Activated CD4-positive, alpha-beta T cell treated with anti-CD3 and anti-CD28 coated beads for 48 hours (primary cell): ENCODE results near the gene KRTAP5-11.
"Not testable (repeated sequence)": the region's sequence is repeated elsewhere in the genome, so short reads cannot be mapped to it uniquely, and the experiment has no call there.

Experiments
- DNase-seq: peaks from one replicate; pipeline ENCODE4 v3.0.0-alpha.2; 2020

The KRTAP5-11 gene

DNA sequence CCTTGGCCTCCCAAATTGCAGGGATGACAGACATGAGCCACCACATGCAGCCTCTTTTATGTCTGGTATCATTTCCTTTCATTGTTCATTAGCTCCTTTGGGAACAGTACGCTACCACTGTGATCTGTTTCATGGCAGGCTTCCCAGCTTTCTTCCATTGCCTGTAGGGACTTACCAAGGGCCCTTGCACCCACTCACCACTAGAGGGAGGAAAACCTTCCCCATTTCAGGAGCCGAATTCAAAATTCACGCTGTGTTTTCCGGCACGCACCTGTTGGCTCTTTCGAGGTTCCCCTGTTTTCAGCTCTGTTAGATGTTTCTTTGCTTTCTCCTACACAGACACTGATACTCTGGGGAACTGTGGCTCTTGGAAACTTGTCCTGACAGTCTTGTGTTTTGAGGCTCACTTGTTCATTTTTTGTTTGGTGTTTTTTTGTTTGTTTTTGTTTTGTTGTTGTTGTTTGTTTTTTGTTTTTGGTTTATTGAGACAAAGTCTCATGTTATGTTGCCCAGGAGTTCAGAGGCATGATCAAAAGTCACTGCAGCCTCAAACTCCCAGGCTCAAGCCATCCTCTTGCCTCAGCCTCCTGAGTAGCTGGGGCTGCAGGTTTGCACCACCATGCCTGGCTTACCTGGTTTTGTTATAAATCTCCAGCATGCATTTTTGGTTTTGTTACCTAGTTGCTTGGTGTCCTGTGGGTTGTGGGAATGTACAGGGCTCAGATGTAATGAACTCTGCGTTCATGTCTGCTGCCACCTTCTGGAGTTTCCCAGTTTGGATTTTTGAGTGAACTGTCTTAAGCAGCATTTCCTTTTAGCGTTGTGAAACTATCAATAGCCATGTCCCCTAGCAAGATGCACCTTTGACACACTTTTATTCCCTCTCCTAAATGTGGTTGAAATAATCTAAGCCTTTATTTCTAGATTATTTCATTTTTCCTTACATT, 2.3 kb downstream of the KRTAP5-11 start:
- DNase-seq = peak; percentile 48

DNA sequence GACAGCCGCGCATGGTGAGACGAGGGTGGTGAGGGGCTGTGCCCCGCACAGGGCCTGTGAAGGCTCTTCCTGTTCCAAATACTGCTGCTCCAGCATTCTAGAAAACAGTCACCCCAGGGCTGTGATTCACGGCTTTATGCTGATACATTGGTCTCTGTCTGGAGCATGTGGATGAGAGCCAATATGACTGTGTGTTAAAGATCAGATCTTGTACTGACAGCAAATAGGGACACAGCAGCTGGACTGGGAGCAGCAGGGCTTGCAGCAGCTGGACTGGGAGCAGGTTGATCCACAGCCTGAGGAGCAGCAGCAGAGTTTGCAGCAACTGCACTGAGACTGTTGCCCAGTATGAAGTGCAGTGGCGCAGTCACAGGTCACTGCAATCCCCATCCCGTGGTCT, 3.2 kb downstream of the KRTAP5-11 start:
- DNase-seq = not testable (repeated sequence)

DNA sequence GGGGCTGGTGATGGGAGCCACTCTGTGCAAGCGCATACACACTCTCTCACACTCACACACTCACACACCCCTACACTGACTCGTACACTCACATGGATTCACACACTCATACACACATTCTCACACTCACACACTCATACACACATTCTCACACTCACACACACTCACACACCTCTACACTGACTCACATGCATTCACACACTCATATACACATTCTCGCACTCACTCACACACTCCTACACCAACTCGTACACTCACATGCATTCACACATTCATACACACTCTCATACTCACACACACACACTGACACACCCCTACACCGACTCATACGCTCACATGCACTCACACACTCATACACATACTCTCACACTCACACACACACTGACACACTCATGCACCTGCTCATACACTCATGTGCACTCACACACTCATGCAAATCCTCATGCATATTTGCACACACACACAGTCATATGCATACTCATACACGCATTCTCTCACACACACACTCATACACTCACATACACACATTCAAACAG, 5.1 kb downstream of the KRTAP5-11 start:
- no peak for DNase-seq

DNA sequence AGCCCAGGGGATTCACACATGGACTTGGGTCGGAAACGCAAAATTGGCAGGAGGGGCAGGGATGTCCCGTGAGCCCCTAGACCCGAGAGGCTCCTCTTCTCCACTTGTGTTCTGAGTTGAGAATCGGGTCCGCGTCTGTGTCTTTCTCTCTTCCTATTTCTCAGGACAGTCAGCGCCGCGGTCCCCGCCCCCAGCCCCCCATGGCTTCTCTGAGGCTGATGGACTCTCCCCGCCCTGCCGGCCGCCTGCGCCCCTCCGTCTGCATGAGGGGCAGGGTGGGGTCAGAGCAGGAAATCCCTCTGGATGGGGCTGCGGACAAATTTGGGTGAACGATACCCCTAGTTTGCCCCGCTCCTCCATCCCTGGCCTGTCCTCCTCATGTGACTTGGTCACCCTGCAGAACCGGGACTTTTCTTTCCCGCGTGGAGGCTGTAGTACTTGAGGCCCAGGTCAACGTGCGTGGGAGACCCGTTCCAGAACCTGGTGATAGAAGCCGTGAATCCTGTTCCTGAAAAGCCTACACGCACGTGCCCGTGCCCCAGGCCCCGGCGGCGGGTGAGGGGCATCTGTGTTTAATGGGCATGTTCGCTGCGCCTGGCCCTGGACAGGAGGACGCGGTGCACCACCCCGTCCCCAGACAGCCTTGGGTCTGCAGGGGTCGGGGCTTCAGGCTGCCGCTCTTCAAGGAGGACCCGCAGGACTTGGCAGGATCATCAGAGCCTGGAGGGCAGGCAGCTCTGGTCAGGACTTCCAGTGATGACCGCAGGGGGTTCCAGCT, 5.8 kb downstream of the KRTAP5-11 start:
- not testable (repeated sequence) for DNase-seq

DNA sequence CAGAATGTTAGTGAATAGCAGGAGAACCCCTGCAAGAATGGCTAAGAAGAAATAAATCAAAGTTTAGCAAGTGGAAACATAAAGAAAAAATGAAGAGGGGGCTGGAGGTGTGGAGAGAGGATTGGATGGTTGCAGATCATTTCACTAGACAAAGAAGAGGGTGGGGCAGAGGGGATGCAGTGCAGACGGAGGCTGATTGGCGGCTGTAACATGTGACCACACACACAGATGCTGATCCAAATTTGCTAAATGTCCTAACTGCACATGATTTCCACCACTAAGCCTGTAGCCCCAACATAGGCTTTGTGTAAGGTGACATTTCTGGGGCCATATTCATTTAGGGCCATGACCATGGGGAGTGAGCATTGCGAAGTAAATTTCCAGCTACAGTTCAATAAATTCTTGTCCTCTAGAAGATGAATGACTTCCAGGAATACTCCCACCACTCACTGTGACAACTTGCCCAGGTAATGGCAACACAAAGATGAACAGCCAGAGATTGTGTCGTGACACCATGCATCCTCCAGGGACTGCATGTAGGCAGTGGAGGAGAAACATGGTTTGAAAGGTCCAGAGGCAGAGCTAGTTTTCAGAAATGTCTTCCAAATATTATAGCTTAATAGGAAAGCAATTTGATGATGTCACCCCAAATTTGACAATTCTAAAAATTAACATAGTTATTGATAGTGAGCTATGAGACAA, 6.8 kb downstream of the KRTAP5-11 start:
- no peak for DNase-seq

DNA sequence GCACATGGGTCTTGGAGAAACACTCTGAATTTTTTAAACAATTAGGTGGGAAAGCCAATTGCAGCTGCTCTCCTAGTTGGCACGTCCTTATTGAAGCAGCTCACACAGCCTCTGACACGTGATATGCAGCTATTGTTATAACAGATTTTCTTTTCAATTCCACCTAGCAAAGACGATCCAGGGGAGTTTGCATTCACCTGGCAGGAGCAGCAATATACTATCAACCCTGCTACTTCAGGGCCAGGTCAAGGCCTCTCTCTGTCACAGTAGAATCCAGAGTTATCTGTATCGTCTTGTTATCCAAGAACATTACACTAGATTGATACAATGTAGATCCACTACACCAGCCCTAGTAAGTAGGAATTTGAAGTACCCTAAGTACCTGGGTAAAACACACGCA, 8.3 kb downstream of the KRTAP5-11 start:
- no peak for DNase-seq

DNA sequence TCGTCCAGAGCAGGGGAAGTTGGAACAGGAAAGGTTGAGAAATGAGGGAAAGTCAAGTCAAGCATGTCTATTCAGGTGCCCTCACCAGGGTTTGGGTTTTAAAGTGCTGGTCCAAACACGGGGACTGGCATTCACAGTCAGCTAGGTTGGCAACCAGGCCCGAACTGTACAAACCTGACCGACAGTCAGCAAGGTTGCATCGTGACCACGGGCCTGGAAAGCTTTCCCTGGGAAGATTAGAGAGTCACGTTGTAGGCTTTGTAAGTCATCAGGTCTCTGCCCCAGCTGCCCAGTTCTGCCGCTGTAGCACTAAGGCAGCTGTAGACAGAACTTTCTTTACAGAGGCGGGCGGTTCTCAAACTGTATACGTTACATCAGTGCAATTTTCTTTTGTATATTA, 9.9 kb downstream of the KRTAP5-11 start:
- no peak for DNase-seq

DNA sequence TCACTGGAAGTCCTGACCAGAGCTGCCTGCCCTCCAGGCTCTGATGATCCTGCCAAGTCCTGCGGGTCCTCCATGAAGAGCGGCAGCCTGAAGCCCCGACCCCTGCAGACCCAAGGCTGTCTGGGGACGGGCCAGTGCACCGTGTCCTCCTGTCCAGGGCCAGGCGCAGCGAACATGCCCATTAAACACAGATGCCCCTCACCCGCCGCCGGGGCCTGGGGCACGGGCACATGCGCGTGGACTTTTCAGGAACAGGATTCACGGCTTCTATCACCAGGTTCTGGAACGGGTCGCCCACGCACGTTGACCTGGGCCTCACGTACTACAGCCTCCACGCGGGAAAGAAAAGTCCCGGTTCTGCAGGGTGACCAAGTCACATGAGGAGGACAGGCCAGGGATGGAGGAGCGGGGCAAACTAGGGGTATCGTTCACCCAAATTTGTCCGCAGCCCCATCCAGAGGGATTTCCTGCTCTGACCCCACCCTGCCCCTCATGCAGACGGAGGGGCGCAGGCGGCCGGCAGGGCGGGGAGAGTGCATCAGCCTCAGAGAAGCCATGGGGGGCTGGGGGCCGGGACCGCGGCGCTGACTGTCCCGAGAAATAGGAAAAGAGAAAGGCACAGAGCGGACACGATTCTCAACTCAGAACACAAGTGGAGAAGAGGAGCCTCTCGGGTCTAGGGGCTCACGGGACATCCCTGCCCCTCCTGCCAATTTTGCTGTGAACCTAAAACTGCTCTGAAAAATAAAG, 11.4 kb downstream of the KRTAP5-11 start:
- DNase-seq = not testable (repeated sequence)

DNA sequence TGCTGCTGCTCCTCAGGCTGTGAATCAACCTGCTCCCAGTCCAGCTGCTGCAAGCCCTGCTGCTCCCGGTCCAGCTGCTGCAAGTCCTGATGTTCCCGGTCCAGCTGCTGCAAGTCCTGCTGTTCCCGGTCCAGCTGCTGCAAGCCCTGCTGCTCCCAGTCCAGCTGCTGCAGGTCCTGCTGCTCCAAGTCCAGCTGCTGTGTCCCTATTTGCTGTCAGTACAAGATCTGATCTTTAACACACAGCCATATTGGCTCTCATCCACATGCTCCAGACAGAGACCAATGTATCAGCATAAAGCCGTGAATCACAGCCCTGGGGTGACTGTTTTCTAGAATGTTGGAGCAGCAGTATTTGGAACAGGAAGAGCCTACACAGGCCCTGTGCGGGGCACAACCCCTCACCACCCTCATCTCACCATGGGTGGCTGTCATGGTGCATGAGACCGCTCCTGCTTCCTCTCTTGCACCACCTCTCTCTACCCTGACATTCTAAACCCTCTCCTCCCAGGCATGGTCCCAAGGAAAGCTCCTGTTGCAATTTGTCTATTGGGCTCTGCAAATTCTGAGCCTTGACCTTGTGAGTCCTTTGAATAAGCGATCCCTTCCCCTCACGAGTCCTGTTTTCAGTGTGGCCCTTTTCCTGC, 13.8 kb downstream of the KRTAP5-11 start:
- DNase-seq = no peak

DNA sequence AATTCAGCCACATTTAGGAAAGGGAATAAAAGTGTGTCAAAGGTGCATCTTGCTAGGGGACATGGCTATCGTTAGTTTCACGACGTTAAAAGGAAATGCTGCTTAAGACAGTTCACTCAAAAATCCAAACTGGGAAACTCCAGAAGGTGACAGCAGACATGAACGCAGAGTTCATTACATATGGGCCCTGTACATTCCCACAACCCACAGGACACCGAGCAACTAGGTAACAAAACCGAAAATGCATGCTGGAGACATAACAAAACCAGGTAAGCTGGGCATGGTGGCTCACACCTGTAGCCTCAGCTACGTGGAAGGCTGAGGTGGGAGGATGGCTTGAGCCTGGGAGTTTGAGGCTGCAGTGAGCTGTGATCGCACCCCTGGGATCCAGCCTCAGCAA, 15.0 kb downstream of the KRTAP5-11 start:
- not testable (repeated sequence) for DNase-seq

DNA sequence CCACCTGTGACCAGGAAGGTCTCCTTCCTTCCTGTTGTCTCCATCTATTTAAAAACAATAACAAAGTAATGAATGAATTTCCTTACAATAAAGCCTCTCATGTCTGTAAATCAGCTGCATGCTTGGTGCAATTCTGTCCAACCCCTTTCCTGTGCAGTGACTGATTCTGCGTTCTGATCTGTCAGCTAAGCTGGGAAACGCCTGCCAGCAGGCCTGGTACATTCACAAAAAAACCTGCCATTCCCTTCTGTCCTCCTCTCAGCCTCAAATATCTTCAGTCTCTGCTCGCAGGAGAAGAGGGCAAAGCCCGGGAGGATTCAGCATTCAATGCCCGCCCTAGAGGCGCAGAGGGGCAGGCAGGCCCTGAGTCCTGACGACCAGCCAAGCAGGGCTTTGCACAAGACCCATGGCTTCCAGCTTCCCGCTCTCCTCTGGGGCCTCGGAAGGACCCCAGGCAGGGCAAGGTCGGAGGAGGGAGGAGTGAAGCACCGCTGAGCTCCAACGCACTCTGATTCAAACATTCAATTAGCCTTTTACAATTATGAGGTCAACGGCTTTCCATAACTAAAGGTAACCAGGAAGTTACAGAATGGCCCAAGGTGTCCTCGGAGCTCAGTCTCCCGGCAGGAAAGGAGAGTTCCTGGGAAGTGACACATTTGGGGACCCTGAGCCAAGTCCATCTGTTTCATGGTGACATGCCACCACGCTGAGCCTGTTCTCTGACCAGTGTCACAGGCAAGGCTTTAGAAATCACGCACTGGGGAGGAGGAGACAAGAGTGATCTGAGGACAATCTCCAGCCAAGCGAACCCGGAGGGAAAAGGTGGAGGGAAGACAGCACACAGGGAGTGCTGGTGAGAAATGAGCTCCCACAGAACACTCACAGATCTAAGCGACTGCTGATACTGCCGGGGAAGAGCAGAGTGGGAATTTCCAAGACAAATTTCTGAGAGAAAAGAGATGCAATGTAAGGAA, 15.8 kb downstream of the KRTAP5-11 start:
- DNase-seq = not testable (repeated sequence)

DNA sequence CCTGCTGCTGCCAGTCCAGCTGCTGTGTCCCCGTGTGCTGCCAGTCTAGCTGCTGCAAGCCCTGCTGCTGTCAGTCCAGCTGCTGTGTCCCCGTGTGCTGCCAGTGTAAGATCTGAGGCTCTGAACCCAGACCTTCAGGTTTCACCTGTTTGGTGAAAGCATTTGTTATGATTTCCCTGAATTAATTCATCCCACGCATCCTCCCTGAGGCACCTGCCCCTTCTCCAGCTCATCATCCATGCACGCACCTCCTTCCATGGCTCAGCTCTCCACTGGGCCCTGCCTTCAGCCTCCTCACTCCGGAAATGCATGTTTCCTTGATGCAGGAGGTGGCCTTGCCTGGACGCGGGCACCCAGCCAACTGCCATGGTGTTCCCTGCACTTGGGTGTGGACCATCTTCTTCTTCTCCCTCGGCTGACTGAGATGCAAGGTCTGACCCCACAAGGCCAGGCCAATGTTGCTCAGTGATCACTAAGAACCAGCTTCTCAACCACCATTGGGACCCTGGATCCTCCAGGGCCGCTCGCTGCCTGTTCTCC, 16.5 kb downstream of the KRTAP5-11 start:
- DNase-seq = no peak

DNA sequence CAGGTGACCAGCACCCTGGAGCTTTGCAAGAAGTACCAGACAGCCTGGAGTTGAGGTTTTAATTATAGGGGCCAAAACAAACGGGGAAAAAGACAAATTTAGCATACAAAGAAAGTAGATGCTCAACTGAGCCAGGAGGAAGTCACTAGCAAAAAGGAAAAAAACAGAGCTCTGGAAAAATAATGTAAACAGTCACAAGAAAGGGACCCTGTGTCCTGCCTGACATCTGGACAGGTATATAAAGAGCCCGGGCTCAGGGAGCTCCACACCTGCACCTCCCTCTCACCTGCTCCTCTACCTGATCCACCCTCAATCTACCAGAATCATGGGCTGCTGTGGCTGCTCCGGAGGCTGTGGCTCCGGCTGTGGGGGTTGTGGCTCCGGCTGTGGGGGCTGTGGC, 17.4 kb downstream of the KRTAP5-11 start, which contains the start of gene KRTAP5-10:
Gene KRTAP5-10 (plus strand): TSS at position 301 of the 400 bp plus-strand sequence. CDS start 25 bp downstream, at position 326.
- no peak for DNase-seq

DNA sequence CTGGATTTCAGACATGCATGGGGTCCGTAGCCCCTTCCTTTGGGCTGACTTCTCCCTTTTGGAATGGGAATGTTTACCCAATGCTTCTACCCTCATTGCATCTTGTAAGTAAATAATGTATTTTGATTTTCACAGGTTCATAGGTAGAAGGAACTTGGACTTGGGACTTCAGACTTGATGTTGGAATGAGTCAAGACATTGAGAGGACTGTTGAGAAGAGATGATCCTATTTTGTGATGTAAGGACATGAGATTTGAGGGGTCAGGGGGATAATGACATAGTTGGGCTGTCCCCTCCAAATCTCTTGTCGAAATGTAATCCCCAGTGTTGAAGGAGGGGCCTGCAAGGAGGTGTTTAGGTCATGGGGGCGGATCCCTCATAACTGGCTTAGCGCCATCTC, 18.2 kb downstream of the KRTAP5-11 start:
- no peak for DNase-seq

DNA sequence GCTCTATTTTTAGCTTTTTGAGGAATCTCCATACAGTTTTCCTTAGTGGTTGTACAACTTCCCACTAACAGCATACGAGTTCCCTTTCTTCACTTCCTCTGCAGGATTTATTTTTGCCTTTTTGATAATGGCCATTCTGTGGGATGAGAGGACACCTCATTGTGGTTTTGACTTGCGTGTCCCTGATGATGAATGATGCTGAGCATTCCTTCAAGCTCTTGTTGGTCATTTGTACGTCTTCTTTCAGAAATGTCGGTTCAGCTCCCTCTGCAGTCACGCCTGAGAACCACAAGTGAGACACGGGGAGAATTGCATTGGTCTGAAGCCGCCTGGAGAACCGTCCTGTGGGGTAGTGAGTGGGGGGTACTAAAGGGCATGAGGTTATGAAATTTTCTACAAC, 19.3 kb downstream of the KRTAP5-11 start:
- peak; percentile 40 for DNase-seq

DNA sequence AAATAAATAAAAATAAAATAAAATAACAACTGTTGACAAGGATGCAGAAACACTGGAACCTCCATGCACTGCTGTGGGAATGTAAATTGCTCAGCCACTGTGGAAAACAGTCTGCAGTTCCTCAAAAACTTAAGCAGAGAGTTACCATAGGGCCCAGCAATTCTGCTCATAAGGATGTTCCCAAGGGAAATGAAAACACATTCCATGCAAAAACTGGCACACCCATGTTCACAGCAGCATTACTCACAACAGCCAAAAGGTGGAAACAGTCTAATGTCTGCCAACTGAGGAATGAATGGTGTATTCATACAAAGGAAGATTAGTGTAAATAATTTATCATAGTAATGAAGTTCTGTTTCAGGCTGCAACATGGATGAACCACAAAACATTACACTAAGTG, 20.6 kb downstream of the KRTAP5-11 start:
- DNase-seq = no peak

DNA sequence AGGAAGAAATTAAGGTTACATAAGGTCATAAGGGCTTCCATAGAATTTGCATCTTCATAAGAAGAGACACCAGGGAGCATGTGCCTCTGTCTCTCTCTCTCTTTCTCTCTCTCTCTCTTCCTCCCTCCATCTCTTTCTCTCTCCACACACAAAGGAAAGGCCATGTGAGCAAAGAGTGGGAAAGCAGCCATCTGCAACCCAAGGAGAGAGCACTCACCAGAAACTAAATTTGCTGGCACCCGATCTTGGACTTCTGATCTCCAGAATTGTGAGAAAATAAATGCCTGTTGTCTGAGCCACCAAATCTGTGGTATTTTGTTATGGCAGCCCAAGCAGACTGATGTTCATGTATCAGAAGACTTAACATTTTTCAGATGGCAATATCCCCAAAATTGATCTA, 23.7 kb downstream of the KRTAP5-11 start:
- DNase-seq = no peak

DNA sequence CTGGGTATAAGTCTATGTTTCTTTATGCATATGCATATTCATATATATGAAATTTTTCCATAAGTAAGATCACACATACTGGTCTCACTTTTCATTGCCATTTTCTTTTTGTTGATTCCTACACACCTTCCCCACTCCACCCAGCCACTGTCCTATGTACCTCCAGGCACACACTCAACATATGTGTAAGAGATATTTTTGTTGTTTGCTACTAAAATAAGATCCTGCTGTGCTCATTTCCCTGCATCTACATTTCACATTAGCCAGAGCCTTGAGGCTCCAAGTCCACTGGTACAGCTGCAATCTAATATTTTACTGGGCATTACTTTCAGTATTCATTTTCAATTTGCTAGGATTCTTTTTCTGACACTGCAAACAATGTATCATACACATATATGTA, 25.4 kb downstream of the KRTAP5-11 start:
- DNase-seq = no peak

DNA sequence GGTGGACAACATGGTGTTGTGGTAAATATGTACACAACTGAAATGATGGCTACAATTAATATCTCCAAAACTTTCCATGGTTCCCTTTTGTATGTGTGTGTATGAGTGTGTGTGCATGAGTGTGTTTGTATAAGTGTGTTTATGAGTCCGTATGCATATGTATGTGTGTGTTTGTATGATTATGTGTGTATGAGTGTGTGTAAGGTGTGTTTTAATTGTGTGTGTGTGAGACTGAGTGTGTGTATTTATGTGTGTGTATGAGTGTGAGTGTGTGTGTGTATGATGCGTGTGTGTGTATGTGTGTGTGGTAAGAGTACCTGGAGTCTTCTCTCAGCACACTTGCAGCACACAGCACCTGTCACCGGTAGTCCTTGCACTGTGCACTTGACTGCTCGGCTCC, 26.7 kb downstream of the KRTAP5-11 start:
- no peak for DNase-seq

DNA sequence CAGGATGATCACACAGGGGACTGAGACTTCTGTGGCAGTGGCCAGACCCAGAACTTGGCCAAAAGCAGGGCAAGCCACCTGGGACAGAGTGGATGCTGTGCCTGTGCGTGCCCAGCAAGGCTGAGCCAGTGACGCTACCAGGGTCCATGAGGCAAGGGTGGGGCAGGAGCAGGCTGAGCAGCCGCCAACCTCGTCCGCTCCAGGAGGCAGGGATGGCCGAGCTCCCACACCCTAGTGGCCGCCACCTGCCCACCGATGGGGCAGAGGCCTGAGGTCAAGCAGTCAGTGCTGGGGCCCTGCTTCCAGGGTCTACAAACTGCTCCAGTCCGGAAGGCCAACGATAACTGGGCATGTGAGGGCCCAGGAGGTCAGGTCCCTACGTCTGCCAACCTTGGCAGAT, 27.2 kb downstream of the KRTAP5-11 start:
- no peak for DNase-seq
